Mesenchymal stem cell (in vitro differentiated cells and primary cell): ENCODE data around the gene GALC. TPM values are rescaled to one million over a fixed set of nuclear protein-coding genes. Genes with fewer than 3 reads are reported as not detected.

Experiments used
- DNase-seq: peaks from one replicate; pipeline ENCODE4 v3.0.0-alpha.2; 2013
- H2AFZ ChIP-seq: one replicate; pipeline ENCODE4 v1.6.1; 2013; ENCODE audit warnings: low read depth, mild to moderate bottlenecking, control low read depth, inconsistent platforms, low read length, moderate library complexity
- H2AK5ac ChIP-seq: 2 replicates; pipeline ENCODE4 v1.6.1; 2013; ENCODE audit warnings: low read length, moderate library complexity, mild to moderate bottlenecking, inconsistent platforms; ENCODE audit not compliant: severe bottlenecking
- H2BK120ac ChIP-seq: one replicate; pipeline ENCODE4 v1.6.1; 2013; ENCODE audit warnings: low read depth, mild to moderate bottlenecking, inconsistent platforms, low read length, moderate library complexity
- H2BK12ac ChIP-seq, 2 experiments: one replicate each; pipeline ENCODE4 v1.6.1; 2013; ENCODE audit warnings: inconsistent platforms in 2 of 2, low read length in 2 of 2, mild to moderate bottlenecking in 2 of 2, moderate library complexity in 2 of 2, control low read depth in 1 of 2
- H2BK15ac ChIP-seq: one replicate; pipeline ENCODE4 v1.6.1; 2013; ENCODE audit warnings: mild to moderate bottlenecking, low read depth, inconsistent platforms; ENCODE audit not compliant: poor library complexity, severe bottlenecking
- H2BK5ac ChIP-seq: 2 replicates; pipeline ENCODE4 v1.6.1; 2013; ENCODE audit warnings: low read depth, mild to moderate bottlenecking, low read length, control low read depth, inconsistent platforms; ENCODE audit not compliant: poor library complexity, severe bottlenecking
- H3K14ac ChIP-seq, 2 experiments: one replicate each; pipeline ENCODE4 v1.6.1; 2013; ENCODE audit warnings: inconsistent platforms in 2 of 2, low read length in 2 of 2, control low read depth in 1 of 2, mild to moderate bottlenecking in 1 of 2, moderate library complexity in 1 of 2
- H3K18ac ChIP-seq, 2 experiments: one replicate each; pipeline ENCODE4 v1.6.1; 2013; ENCODE audit warnings: inconsistent platforms in 2 of 2, low read length in 2 of 2, control low read depth in 1 of 2, low read depth in 1 of 2, mild to moderate bottlenecking in 1 of 2
- H3K23ac ChIP-seq, 2 experiments: one replicate each; pipeline ENCODE4 v1.6.1; 2013; ENCODE audit warnings: inconsistent platforms in 2 of 2, low read length in 2 of 2, mild to moderate bottlenecking in 2 of 2, moderate library complexity in 2 of 2, control low read depth in 1 of 2
- H3K27ac ChIP-seq: 2 replicates; pipeline ENCODE4 v1.5.1; 2013; ENCODE audit warnings: mild to moderate bottlenecking, moderate library complexity, low read length, control low read depth, inconsistent platforms; ENCODE audit not compliant: poor library complexity, severe bottlenecking
- H3K27me3 ChIP-seq, 2 experiments: 2 replicates each; pipeline versions ENCODE4 v1.6.1 to v1.7.0; 2013; ENCODE audit warnings: low read length in 2 of 2, mild to moderate bottlenecking in 2 of 2, moderate library complexity in 2 of 2, control low read depth in 1 of 2, inconsistent platforms in 1 of 2; ENCODE audit not compliant: control insufficient read depth in 1 of 2, insufficient read depth in 1 of 2
- H3K36me3 ChIP-seq, 2 experiments: 2 replicates each; pipeline versions ENCODE4 v1.6.1 to v1.7.0; 2013; ENCODE audit warnings: low read length in 2 of 2, control low read depth in 1 of 2, inconsistent platforms in 1 of 2, low read depth in 1 of 2, mild to moderate bottlenecking in 1 of 2; ENCODE audit not compliant: insufficient read depth in 2 of 2, control insufficient read depth in 1 of 2
- H3K4ac ChIP-seq, 2 experiments: one replicate each; pipeline ENCODE4 v1.6.1; 2013; ENCODE audit warnings: inconsistent platforms in 2 of 2, low read length in 2 of 2, mild to moderate bottlenecking in 2 of 2, moderate library complexity in 2 of 2, control low read depth in 1 of 2, low read depth in 1 of 2
- H3K4me1 ChIP-seq: 2 replicates; pipeline ENCODE4 v1.6.1; 2013; ENCODE audit warnings: low read depth, low read length, control low read depth; ENCODE audit not compliant: control insufficient read depth, insufficient read depth
- H3K4me2 ChIP-seq: 2 replicates; pipeline ENCODE4 v1.6.1; 2013; ENCODE audit warnings: low read length, mild to moderate bottlenecking, inconsistent platforms; ENCODE audit not compliant: poor library complexity, severe bottlenecking
- H3K4me3 ChIP-seq, 2 experiments: 2 replicates each; pipeline versions ENCODE4 v1.5.1 to v1.7.0; 2013; ENCODE audit warnings: low read length in 2 of 2, mild to moderate bottlenecking in 2 of 2, control low read depth in 1 of 2, low read depth in 1 of 2; ENCODE audit not compliant: insufficient read depth in 1 of 2
- H3K79me1 ChIP-seq: replicated peaks from 2 replicates; pipeline ENCODE4 v1.6.1; 2013; ENCODE audit warnings: mild to moderate bottlenecking, control low read depth, low read length, inconsistent platforms; ENCODE audit not compliant: poor library complexity, severe bottlenecking
- H3K9ac ChIP-seq: 2 replicates; pipeline ENCODE4 v1.7.0; 2013; ENCODE audit warnings: mild to moderate bottlenecking, low read length, moderate library complexity
- H3K9me3 ChIP-seq: 2 replicates; pipeline ENCODE4 v1.7.0; 2013; ENCODE audit warnings: mild to moderate bottlenecking, low read length; ENCODE audit not compliant: control insufficient read depth
- H4K8ac ChIP-seq: one replicate; pipeline ENCODE4 v1.6.1; 2013; ENCODE audit warnings: inconsistent platforms, mild to moderate bottlenecking, low read length, moderate library complexity
- H4K91ac ChIP-seq: one replicate; pipeline ENCODE4 v1.6.1; 2013; ENCODE audit warnings: mild to moderate bottlenecking, low read length, inconsistent platforms
- WGBS: methylation state at CpG from one replicate; pipeline ENCODE4 v1.1.7; 2013; ENCODE audit warnings: mixed read lengths; 5-methylcytosine and 5-hydroxymethylcytosine counted together
- polyA plus RNA-seq, 2 experiments: library from polyadenylated mRNA; stranded (reverse); fragments of 200-250 nt; gene quantifications; one replicate each; pipeline ENCODE4 v1.2.3, GENCODE V29; 2013

GALC gene
- 27.9 TPM for polyA plus RNA-seq (2013, experiment 1 of 2)
- polyA plus RNA-seq (2013, experiment 2 of 2): 28.7 TPM

DNA sequence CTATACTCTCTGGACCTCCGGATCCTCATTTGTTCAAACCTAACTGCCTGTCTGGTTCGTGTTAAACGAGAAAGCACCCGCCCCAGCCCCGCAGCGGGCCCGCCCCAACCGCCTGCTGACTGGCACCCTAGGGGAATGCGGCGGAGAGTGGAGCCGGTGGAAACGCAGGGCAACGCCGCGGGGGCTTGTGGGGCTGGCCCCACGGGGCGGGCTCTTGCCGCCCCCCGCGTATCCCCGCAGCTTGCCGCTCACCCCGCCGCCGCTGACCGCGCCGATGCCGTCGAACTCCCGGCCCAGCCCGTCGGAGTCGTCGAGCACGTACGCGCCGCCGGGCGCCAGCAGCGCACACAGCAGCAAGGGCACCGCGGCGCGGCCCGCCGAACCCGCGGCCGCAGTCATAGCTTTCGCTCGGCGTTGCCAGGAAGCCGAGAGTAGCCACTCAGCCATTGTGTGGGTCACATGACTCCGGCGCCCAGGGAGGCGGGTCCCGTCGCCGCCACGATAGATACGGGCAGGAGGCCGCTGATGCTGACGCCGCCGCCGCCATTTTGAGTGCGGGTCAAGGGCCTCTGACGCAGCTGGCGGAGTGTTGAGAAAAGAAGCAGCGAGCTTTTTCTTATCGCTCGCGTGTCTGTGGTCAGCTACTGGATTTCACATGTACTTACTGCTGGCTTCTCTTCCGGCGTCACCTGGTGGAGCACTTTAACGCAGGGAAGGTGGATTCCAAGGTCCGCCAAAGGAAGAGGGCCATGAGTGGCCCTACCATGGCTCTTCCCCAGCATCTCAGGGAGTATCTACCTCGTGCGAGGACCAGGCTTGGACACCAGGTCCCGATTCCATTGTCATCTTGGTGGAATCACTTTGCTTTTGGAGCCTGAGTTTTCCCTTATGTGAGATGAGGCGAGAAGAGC, at the start of gene GALC:
TSS of gene GALC (minus strand) at position 465 of the 911 bp plus-strand sequence. CDS start at position 447, 18 bp downstream.
- H2BK12ac ChIP-seq: peak within 1 kb of the TSS; percentile 3 to 83
- H3K9ac ChIP-seq: peak within 1 kb of the TSS; percentile 98
- H2AFZ ChIP-seq: peak within 1 kb of the TSS; percentile 99
- H3K18ac ChIP-seq: peak within 1 kb of the TSS; percentile 94 to 99
- H3K27ac ChIP-seq: peak within 1 kb of the TSS; percentile 77
- H3K4me3 ChIP-seq: peak within 1 kb of the TSS; percentile 87 to 91
- DNase-seq: peak; percentile 96
- peak within 1 kb of the TSS; percentile 51 to 96 for H3K23ac ChIP-seq
- peak within 1 kb of the TSS; percentile 95 for H4K8ac ChIP-seq
- 7% methylated on average over 79 of the region's 83 CpGs for WGBS
- H3K27me3 ChIP-seq: no peaks in the 10 kb centered on the region
- peak within 1 kb of the TSS; percentile 96 for H2BK15ac ChIP-seq
- peak within 1 kb of the TSS in 1 of 2 experiments; percentile 95 for H3K14ac ChIP-seq
- H3K36me3 ChIP-seq: no peaks in the 10 kb centered on the region
- peak within 1 kb of the TSS; percentile 68 for H2BK5ac ChIP-seq
- peaks cover 7% of the 10 kb centered on the region for H3K79me1 ChIP-seq
- H3K4me2 ChIP-seq: peak within 1 kb of the TSS; percentile 71
- H3K4ac ChIP-seq: peak within 1 kb of the TSS; percentile 93 to 95
- peak within 1 kb of the TSS; percentile 73 for H2AK5ac ChIP-seq
- H3K9me3 ChIP-seq: no peaks in the 10 kb centered on the region
- H4K91ac ChIP-seq: peak within 1 kb of the TSS; percentile 99
- H3K4me1 ChIP-seq: peaks cover 6% of the 10 kb centered on the region
- H2BK120ac ChIP-seq: peak within 1 kb of the TSS; percentile 100

DNA sequence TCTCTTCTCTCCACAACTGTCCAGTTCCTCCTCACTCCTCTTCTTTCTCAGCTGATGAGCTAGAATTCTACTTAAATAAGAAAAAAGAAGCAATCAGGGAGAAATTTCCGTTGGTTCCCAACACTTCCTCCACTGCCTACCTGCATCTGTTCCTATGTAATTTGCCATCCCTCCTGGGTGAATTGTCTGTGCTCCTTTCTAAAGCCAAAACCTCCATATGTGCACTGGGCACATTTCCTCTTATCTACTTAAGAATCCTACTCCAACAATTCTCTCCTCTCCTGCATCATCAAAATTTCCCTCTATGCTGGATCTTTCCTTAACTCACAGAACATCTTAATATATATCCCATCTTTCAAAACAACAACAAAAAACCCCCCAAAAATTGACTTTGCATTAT, 47.2 kb upstream of the GALC start:
- DNase-seq: no peak

DNA sequence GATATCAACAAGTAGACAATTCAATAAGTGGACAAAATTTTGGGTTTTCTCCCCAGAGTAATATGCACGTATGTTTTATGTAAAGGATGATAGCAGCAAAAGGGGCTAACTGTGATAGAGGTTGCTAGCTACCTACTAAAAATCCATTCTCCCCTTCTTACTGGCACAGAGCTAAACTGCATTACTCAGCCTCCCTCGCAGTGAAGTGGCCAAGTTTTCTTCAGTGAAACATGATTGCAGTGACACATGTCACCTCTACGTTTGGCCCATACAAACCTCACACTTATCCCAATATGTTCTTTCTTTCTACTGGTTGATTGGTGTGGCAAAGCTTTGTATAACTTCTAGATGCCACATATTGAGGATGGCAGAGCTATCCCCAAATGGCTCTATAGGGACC, 46.2 kb upstream of the GALC start:
- no peak overlapping the region for H3K14ac ChIP-seq
- no peak overlapping the region for H3K23ac ChIP-seq
- no peak overlapping the region for H3K18ac ChIP-seq
- no peaks in the 10 kb centered on the region for H3K36me3 ChIP-seq
- H2AFZ ChIP-seq: no peak overlapping the region
- no peaks in the 10 kb centered on the region for H3K79me1 ChIP-seq
- H3K4ac ChIP-seq: no peak overlapping the region
- H3K27me3 ChIP-seq: peaks cover 0 to 19% of the 10 kb centered on the region in 2 experiments
- H3K4me2 ChIP-seq: no peak overlapping the region
- no peak overlapping the region for H3K27ac ChIP-seq
- no peak overlapping the region for H2BK15ac ChIP-seq
- H3K4me1 ChIP-seq: no peaks in the 10 kb centered on the region
- no peak overlapping the region for H4K91ac ChIP-seq
- no peak overlapping the region for H2AK5ac ChIP-seq
- 75% methylated on average over 1 of the region's 3 CpGs for WGBS
- H2BK5ac ChIP-seq: no peak overlapping the region
- no peak for DNase-seq
- no peak overlapping the region for H4K8ac ChIP-seq
- no peak overlapping the region for H3K4me3 ChIP-seq
- no peak overlapping the region for H2BK12ac ChIP-seq
- no peak overlapping the region for H2BK120ac ChIP-seq
- H3K9me3 ChIP-seq: no peaks in the 10 kb centered on the region
- H3K9ac ChIP-seq: no peak overlapping the region

More for the DNA sequence above, 47.2 kb upstream of the GALC start:
- Histone ChIP-seq H2BK12ac (no peak overlapping the region), H3K4ac (no peak overlapping the region), H3K23ac (no peak overlapping the region), H3K27ac (no peak overlapping the region), H3K79me1 (no peaks in the 10 kb centered on the region), H2AK5ac (no peak overlapping the region), H4K91ac (no peak overlapping the region), H2BK15ac (no peak overlapping the region), H3K18ac (no peak overlapping the region), H3K4me3 (no peak overlapping the region), H3K14ac (no peak overlapping the region), H2BK5ac (no peak overlapping the region), H3K4me1 (no peaks in the 10 kb centered on the region), H4K8ac (no peak overlapping the region), H3K27me3 (peaks cover 0 to 19% of the 10 kb centered on the region in 2 experiments), H3K36me3 (no peaks in the 10 kb centered on the region), H3K9ac (no peak overlapping the region), H3K4me2 (no peak overlapping the region), H2BK120ac (no peak overlapping the region), H3K9me3 (no peaks in the 10 kb centered on the region), H2AFZ (no peak overlapping the region)
- 33% methylated on average over 1 of the region's 1 CpG for WGBS

DNA sequence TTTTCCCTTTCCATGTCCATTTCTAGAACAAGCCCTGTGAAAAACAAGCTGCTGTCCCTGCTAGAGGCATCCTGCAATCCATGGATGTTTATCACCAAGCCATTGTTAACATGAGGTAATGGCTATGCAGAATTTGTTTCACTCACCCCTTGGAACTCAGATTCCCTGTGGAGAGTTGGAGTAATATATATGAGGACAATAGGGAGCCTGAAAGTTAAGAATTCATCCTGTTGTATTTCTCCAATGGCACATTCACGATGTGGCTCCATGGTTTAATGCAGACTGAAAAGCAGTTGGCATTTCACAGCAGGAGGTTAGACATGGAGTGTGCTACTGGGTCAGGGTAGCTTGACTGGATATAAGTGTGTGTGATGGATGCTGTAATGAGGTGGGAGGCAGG, 44.3 kb upstream of the GALC start:
- 86% methylated on average over 1 of the region's 1 CpG for WGBS
- DNase-seq: no peak
- H3K9me3 ChIP-seq: no peaks in the 10 kb centered on the region

More for the DNA sequence above, 44.3 kb upstream of the GALC start:
- Histone ChIP-seq H4K91ac (no peak overlapping the region), H3K36me3 (no peaks in the 10 kb centered on the region), H3K4ac (no peak overlapping the region), H3K4me2 (no peak overlapping the region), H2BK15ac (no peak overlapping the region), H3K27ac (no peak overlapping the region), H4K8ac (no peak overlapping the region), H2AFZ (no peak overlapping the region), H3K27me3 (peaks cover 0 to 19% of the 10 kb centered on the region in 2 experiments), H3K4me3 (no peak overlapping the region), H2AK5ac (no peak overlapping the region), H3K18ac (no peak overlapping the region), H2BK120ac (no peak overlapping the region), H3K14ac (no peak overlapping the region), H3K9ac (no peak overlapping the region), H3K79me1 (no peaks in the 10 kb centered on the region), H2BK5ac (no peak overlapping the region), H3K4me1 (no peaks in the 10 kb centered on the region), H2BK12ac (no peak overlapping the region), H3K23ac (no peak overlapping the region)
